Activated T-cell treated with anti-CD3 and anti-CD28 coated beads, Interleukin-2, amount 50 U/mL, for 4 hours (primary cell): ENCODE measurements around the gene ADAMTS7. TPM values are rescaled to one million over a fixed set of nuclear protein-coding genes. Genes with fewer than 3 reads are reported as not detected.
"Not testable (repeated sequence)": the region's sequence is repeated elsewhere in the genome, so short reads cannot be mapped to it uniquely, and the experiment has no call there.

Source experiments
- ATAC-seq, 2 donors: fragments of 200-7000 bp; cut with Tn5 transposase; one replicate each; pipeline ENCODE4 v1.10.0; 2021
- DNase-seq: peaks from one replicate; pipeline ENCODE4 v3.0.0-alpha.2; 2020
- H3K27me3 Mint-ChIP-seq: one replicate; pipeline ENCODE4 v1.8.0; 2021; ENCODE audit warnings: low read depth, mixed read lengths
- H3K36me3 Mint-ChIP-seq: one replicate; pipeline ENCODE4 v1.8.0; 2022; ENCODE audit warnings: mixed read lengths; ENCODE audit not compliant: insufficient read depth
- H3K4me1 Mint-ChIP-seq: one replicate; pipeline ENCODE4 v1.8.0; 2021; ENCODE audit warnings: low read depth, mixed read lengths
- H3K4me3 Mint-ChIP-seq: one replicate; pipeline ENCODE4 v1.8.0; 2021; ENCODE audit warnings: mild to moderate bottlenecking, moderate library complexity, mixed read lengths
- H3K9me3 Mint-ChIP-seq: one replicate; pipeline ENCODE4 v1.8.0; 2021; ENCODE audit warnings: mixed read lengths
- total RNA-seq, 3 donors: library from RNA; stranded (reverse); gene quantifications; one replicate each; pipeline ENCODE4 v1.2.1, GENCODE V29; 2021

Gene ADAMTS7
- total RNA-seq, 3 donors from 2014 or later, result 0.10 to 0.24 (median 0.13) TPM

- ATAC-seq, H3K4me3 Mint-ChIP-seq, H3K36me3 Mint-ChIP-seq, H3K4me1 Mint-ChIP-seq, DNase-seq, H3K27me3 Mint-ChIP-seq, H3K9me3 Mint-ChIP-seq: not testable (repeated sequence)
Measured at GRCh38 chr15:78779975-78780374, 31.3 kb downstream of the ADAMTS7 start.

- not testable (repeated sequence) for DNase-seq, H3K27me3 Mint-ChIP-seq, H3K4me1 Mint-ChIP-seq, H3K4me3 Mint-ChIP-seq, H3K36me3 Mint-ChIP-seq, H3K9me3 Mint-ChIP-seq, ATAC-seq
Measured at GRCh38 chr15:78779176-78779785, 32.0 kb downstream of the ADAMTS7 start.

GRCh38 chr15:78778422-78778821 lies 32.8 kb downstream of the ADAMTS7 start:
- Mint-ChIP-seq H3K4me3 (no peak overlapping the region), H3K4me1 (no peaks in the 10 kb centered on the region), H3K9me3 (no peaks in the 10 kb centered on the region), H3K36me3 (no peaks in the 10 kb centered on the region), H3K27me3 (no peaks in the 10 kb centered on the region)
- ATAC-seq, result no peak
- DNase-seq, result no peak

- DNase-seq, H3K9me3 Mint-ChIP-seq, H3K36me3 Mint-ChIP-seq, H3K4me1 Mint-ChIP-seq, H3K27me3 Mint-ChIP-seq, ATAC-seq, H3K4me3 Mint-ChIP-seq: not testable (repeated sequence)
Measured at GRCh38 chr15:78777953-78778345, 33.3 kb downstream of the ADAMTS7 start.

GRCh38 chr15:78777290-78777952 lies 33.8 kb downstream of the ADAMTS7 start:
- ATAC-seq, H3K27me3 Mint-ChIP-seq, H3K36me3 Mint-ChIP-seq, H3K4me3 Mint-ChIP-seq, H3K9me3 Mint-ChIP-seq, DNase-seq, H3K4me1 Mint-ChIP-seq: not testable (repeated sequence)

GRCh38 chr15:78776046-78776925 lies 35.0 kb downstream of the ADAMTS7 start:
- H3K4me1 Mint-ChIP-seq, H3K4me3 Mint-ChIP-seq, H3K36me3 Mint-ChIP-seq, H3K9me3 Mint-ChIP-seq, ATAC-seq, DNase-seq, H3K27me3 Mint-ChIP-seq: not testable (repeated sequence)

- H3K4me3 Mint-ChIP-seq, result no peak overlapping the region
- H3K36me3 Mint-ChIP-seq, result no peaks in the 10 kb centered on the region
- ATAC-seq (no peak), DNase-seq (no peak)
- no peaks in the 10 kb centered on the region for H3K27me3 Mint-ChIP-seq
- no peaks in the 10 kb centered on the region for H3K9me3 Mint-ChIP-seq
- no peaks in the 10 kb centered on the region for H3K4me1 Mint-ChIP-seq
Measured at GRCh38 chr15:78775472-78775871, 35.8 kb downstream of the ADAMTS7 start.

GRCh38 chr15:78774451-78774990 lies 36.7 kb downstream of the ADAMTS7 start:
- not testable (repeated sequence) for H3K4me3 Mint-ChIP-seq, H3K9me3 Mint-ChIP-seq, H3K4me1 Mint-ChIP-seq, ATAC-seq, H3K27me3 Mint-ChIP-seq, DNase-seq, H3K36me3 Mint-ChIP-seq

GRCh38 chr15:78773765-78774450 lies 37.4 kb downstream of the ADAMTS7 start:
- not testable (repeated sequence) for H3K4me1 Mint-ChIP-seq, DNase-seq, H3K27me3 Mint-ChIP-seq, H3K4me3 Mint-ChIP-seq, H3K36me3 Mint-ChIP-seq, H3K9me3 Mint-ChIP-seq, ATAC-seq

GRCh38 chr15:78772738-78773137 lies 38.5 kb downstream of the ADAMTS7 start:
- Mint-ChIP-seq H3K36me3 (no peaks in the 10 kb centered on the region), H3K4me1 (no peaks in the 10 kb centered on the region), H3K27me3 (no peaks in the 10 kb centered on the region), H3K4me3 (no peak overlapping the region), H3K9me3 (no peaks in the 10 kb centered on the region)
- DNase-seq, result no peak
- ATAC-seq, result no peak

GRCh38 chr15:78771436-78772000 lies 39.7 kb downstream of the ADAMTS7 start:
- H3K4me1 Mint-ChIP-seq, DNase-seq, H3K9me3 Mint-ChIP-seq, H3K4me3 Mint-ChIP-seq, H3K27me3 Mint-ChIP-seq, ATAC-seq, H3K36me3 Mint-ChIP-seq: not testable (repeated sequence)

GRCh38 chr15:78771020-78771419 lies 40.2 kb downstream of the ADAMTS7 start:
- not testable (repeated sequence) for DNase-seq, H3K9me3 Mint-ChIP-seq, H3K4me3 Mint-ChIP-seq, H3K4me1 Mint-ChIP-seq, H3K36me3 Mint-ChIP-seq, ATAC-seq, H3K27me3 Mint-ChIP-seq

- ATAC-seq, H3K27me3 Mint-ChIP-seq, DNase-seq, H3K4me3 Mint-ChIP-seq, H3K36me3 Mint-ChIP-seq, H3K9me3 Mint-ChIP-seq, H3K4me1 Mint-ChIP-seq: not testable (repeated sequence)
Measured at GRCh38 chr15:78769473-78770225, 41.6 kb downstream of the ADAMTS7 start.
